ENCODE results near the gene CROCC2.

DNA sequence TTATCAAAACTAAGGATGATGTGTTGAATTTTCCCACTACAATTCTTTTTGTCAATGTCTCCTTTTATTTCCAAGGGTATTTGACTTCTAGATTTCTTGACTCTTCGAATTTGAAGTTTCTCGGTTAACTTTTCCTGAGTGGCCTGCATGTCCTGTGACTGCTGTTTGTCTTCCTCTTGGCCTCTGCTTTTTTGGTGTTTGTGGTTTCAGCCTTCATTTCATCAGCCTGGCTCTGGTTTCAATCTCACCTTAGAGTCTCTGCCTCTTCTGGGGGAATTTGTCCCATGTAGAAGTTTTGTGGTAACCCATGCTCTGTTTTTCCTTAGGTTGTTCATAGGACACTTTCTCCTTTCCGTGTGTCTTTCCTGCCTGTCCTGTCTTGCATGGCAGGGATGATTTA is 64.0 kb downstream of the CROCC2 start:
- TF ChIP-seq, protein P1, sequence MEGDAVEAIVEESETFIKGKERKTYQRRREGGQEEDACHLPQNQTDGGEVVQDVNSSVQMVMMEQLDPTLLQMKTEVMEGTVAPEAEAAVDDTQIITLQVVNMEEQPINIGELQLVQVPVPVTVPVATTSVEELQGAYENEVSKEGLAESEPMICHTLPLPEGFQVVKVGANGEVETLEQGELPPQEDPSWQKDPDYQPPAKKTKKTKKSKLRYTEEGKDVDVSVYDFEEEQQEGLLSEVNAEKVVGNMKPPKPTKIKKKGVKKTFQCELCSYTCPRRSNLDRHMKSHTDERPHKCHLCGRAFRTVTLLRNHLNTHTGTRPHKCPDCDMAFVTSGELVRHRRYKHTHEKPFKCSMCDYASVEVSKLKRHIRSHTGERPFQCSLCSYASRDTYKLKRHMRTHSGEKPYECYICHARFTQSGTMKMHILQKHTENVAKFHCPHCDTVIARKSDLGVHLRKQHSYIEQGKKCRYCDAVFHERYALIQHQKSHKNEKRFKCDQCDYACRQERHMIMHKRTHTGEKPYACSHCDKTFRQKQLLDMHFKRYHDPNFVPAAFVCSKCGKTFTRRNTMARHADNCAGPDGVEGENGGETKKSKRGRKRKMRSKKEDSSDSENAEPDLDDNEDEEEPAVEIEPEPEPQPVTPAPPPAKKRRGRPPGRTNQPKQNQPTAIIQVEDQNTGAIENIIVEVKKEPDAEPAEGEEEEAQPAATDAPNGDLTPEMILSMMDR (IDR thresholded peaks at IDR 0.05) = no peak
- no peak for TF ChIP-seq POLR2A (IDR thresholded peaks at IDR 0.05)

All from heart left ventricle (tissue), 13 donors.